Spleen (tissue), 11 donors: ENCODE measurements around the gene GAD1. TPM values are rescaled to one million over a fixed set of nuclear protein-coding genes. Genes with fewer than 3 reads are reported as not detected.

ENCODE experiments used
- DNase-seq: peaks from one replicate; pipeline ENCODE4 v3.0.0-alpha.2; 2020
- H3K27ac ChIP-seq, 8 donors: fragments of 200-600 bp; sonication (generic) in 7 of 8; 1 replicate in 4 of 8; 2 replicates in 4 of 8; pipeline versions ENCODE4 v1.5.0 to v1.8.0; 2016 to 2021; ENCODE audit warnings: inconsistent platforms in 4 of 8, mild to moderate bottlenecking in 4 of 8, moderate library complexity in 1 of 8
- H3K27me3 ChIP-seq, 7 donors: fragments of 200-600 bp; sonication (generic) in 6 of 7; replicated peaks in 1 of 7; 1 replicate in 4 of 7; 2 replicates in 3 of 7; pipeline versions ENCODE4 v1.5.0 to v1.8.0; 2016 to 2021; ENCODE audit warnings: inconsistent platforms in 3 of 7, mild to moderate bottlenecking in 1 of 7
- H3K36me3 ChIP-seq, 6 donors: fragments of 200-600 bp; sonication (generic) in 5 of 6; 1 replicate in 4 of 6; 2 replicates in 2 of 6; pipeline versions ENCODE4 v1.5.0 to v1.8.0; 2016 to 2021; ENCODE audit warnings: inconsistent platforms in 2 of 6
- H3K4me1 ChIP-seq, 6 donors: fragments of 200-600 bp; sonication (generic) in 5 of 6; 1 replicate in 3 of 6; 2 replicates in 3 of 6; pipeline versions ENCODE4 v1.5.0 to v1.8.0; 2016 to 2021; ENCODE audit warnings: inconsistent platforms in 3 of 6
- H3K4me3 ChIP-seq, 8 donors: fragments of 200-600 bp; sonication (generic) in 7 of 8; 1 replicate in 4 of 8; 2 replicates in 4 of 8; pipeline versions ENCODE4 v1.5.0 to v1.8.0; 2016 to 2021; ENCODE audit warnings: inconsistent platforms in 4 of 8, mild to moderate bottlenecking in 4 of 8, moderate library complexity in 2 of 8
- H3K9me3 ChIP-seq, 8 donors: fragments of 200-600 bp; sonication (generic) in 7 of 8; 1 replicate in 4 of 8; 2 replicates in 4 of 8; pipeline versions ENCODE4 v1.5.0 to v1.8.0; 2016 to 2021; ENCODE audit warnings: inconsistent platforms in 4 of 8
- CTCF ChIP-seq, 11 experiments: fragments of 200-600 bp in 7 of 11; fragments of 450-650 bp in 4 of 11; sonication (generic) in 4 of 11; IDR thresholded peaks in 8 of 11; conservative IDR thresholded peaks in 3 of 11; 1 replicate in 7 of 11; 2 replicates in 4 of 11; pipeline versions ENCODE4 v1.4.0 to v1.8.0; 2016 to 2021; ENCODE audit warnings: antibody characterized with exemption in 11 of 11, inconsistent platforms in 4 of 11, mild to moderate bottlenecking in 1 of 11
- POLR2A ChIP-seq, 3 donors: fragments of 450-650 bp; IDR thresholded peaks; one replicate each; pipeline ENCODE4 v1.5.1; 2017; ENCODE audit warnings: antibody characterized with exemption in 3 of 3, mild to moderate bottlenecking in 1 of 3
- POLR2AphosphoS5 ChIP-seq, 3 donors: sonication (generic); formaldehyde crosslinking; IDR thresholded peaks; one replicate each; pipeline ENCODE4 v1.5.1; 2017; ENCODE audit warnings: antibody characterized with exemption in 3 of 3
- WGBS, 5 donors: extraction: QIAGEN DNeasy Blood & Tissue Kit in 3 of 5; methylation state at CpG; one replicate each; pipeline versions ENCODE4 v1.1.5 to v1.1.7; 2013 to 2018; 5-methylcytosine and 5-hydroxymethylcytosine counted together
- intact Hi-C: fragments of 100-400 bp; cut with DNase I; formaldehyde crosslinking; loops from one replicate; pipeline ENCODE4 v1.15.0; 2023; ENCODE audit warnings: low total_unique reads
- polyA plus RNA-seq, 3 donors: library from polyadenylated mRNA; stranded (reverse); fragments of 200-250 nt; gene quantifications; one replicate each; pipeline ENCODE4 v1.2.1, GENCODE V29; 2013
- total RNA-seq, 7 donors: library from RNA; depleted of rRNA in 3 of 7; stranded (reverse); fragments of >200 nt in 3 of 7; fragmentation: NEBNext Ultra II Directional in 4 of 7; extraction: Animal tissue kit (Norgen Biotek cat#: 25700) in 4 of 7; gene quantifications; one replicate each; pipeline versions ENCODE4 v1.1.0 to v1.2.1, GENCODE V29; 2016 to 2021
- donor health status: healthy with polysubstance abuse.
- donor health status: DM: no; HTN: no; CAD: no; lungs with moderate emphysema.
- donor health status: DM: no; HTN: no; CAD: no.
- donor health status: Bipolar disorder and iron deficiency.
- donor health status: healthy.
- donor health status: DM: no; HTN: no; CAD: no.
- donor health status: DM: yes; HTN: yes; CAD: no.

GAD1 gene
- total and polyA plus RNA-seq, 10 donors = 0.08 to 1.4 (median 0.16) TPM; not detected in 3

DNA sequence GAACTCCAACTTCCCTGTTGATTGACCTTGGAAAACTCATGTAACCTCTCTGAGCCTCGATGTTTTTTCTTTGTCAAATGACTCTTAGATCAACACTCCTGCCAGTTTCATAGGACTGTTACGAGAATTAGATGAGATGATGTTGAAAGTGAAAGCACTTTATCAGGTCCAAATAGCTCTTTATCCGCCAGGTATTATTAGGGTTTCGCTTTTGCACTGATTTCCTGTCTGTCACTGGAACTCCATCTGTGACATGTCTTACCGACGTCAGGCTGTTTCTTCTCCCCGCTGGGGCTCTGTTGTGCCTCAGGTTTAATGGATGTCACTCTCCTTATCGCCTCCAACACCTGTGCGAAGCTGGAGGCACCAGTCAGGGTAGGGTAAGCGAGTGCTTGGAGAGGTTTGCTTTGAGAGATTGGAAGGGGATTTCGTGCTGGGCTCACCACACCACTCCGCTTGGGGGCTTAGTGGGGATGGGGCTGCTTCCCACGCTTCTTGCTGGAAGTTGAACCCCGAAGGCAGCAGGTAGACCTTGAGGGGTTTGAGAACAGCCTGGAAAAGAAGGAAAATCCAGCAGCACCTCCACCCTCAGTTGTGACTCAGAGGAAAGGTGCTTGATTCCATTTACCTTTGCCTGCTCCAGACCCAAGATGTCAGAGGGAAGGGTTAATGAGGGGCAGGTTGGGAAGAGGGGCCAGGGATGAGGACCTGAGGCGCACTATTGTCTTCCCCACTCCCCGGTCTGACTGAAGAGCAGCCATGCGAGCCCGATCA is 4.3 kb downstream of the GAD1 start:
- H3K4me3 ChIP-seq = peak overlapping the region; percentile 1 to 67 (median 27)
- DNase-seq = no peak
- no peaks in the 10 kb centered on the region for H3K9me3 ChIP-seq
- no peak overlapping the region for H3K27ac ChIP-seq
- no peaks in the 10 kb centered on the region for H3K36me3 ChIP-seq
- peaks cover 57 to 81% (median 75%) of the 10 kb centered on the region in 6 donors for H3K4me1 ChIP-seq
- intact Hi-C loops = no loop called here
- 14 to 22% (median 19%) methylated on average over 18 of the region's 18 CpGs for WGBS, 5 donors
- H3K27me3 ChIP-seq = peaks cover 26 to 100% (median 98%) of the 10 kb centered on the region in 7 donors
- no peak for TF ChIP-seq POLR2A (IDR thresholded peaks at IDR 0.05)
- TF ChIP-seq CTCF (IDR thresholded peaks at IDR 0.05 in 8 of 11, conservative IDR thresholded peaks at IDR 0.05 in 3 of 11) = no peak
- no peak for TF ChIP-seq POLR2AphosphoS5 (IDR thresholded peaks at IDR 0.05)

DNA sequence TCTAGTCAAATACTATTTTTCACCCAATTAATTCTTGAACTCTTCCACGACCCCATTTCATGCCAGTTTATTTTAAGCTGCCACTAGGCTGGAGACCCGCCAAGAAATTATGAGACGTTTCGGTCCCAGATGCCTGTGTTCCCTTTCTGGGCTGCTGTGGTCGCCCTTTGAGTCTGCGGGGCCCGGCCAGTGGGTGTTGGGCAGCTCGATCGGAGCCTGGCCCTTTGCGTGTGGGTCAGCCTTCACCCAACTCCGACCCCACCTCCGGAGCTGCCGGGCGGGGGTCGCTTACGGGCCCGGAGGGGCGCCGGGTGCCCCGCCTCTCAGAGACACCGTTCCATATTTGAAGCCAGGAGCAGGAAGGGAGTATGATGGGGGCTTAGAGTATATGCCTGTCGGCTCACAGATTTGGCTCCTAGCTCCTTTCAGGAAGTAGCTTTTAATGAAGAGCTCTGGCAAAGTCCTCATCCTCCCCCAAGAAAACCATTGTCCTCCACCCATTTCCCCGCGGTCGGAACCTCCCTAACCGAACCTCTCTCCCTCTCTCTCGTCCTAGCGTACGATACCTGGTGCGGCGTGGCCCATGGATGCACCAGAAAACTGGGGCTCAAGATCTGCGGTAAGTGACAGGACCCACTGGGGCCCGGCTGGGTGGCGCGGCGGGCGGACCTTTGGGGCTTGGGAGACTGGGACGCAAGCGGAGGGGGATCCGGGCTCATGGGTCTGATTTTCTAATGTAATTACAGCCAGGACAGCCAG is 5.0 kb downstream of the GAD1 start:
- 9 to 15% (median 11%) methylated on average over 37 to 40 of the region's 40 CpGs for WGBS, 5 donors
- Histone ChIP-seq H3K4me1 (peaks cover 49 to 74% (median 68%) of the 10 kb centered on the region in 6 donors), H3K9me3 (no peaks in the 10 kb centered on the region), H3K36me3 (no peaks in the 10 kb centered on the region), H3K27me3 (peaks cover 26 to 100% (median 91%) of the 10 kb centered on the region in 7 donors), H3K4me3 (peak overlapping the region in 7 of 8 donors; percentile 1 to 67 (median 27)), H3K27ac (no peak overlapping the region)
- TF ChIP-seq POLR2A (IDR thresholded peaks at IDR 0.05) = no peak
- TF ChIP-seq POLR2AphosphoS5 (IDR thresholded peaks at IDR 0.05) = no peak
- TF ChIP-seq CTCF (IDR thresholded peaks at IDR 0.05 in 8 of 11, conservative IDR thresholded peaks at IDR 0.05 in 3 of 11) = no peak
- peak; percentile 72 for DNase-seq
- intact Hi-C loops = no loop called here

DNA sequence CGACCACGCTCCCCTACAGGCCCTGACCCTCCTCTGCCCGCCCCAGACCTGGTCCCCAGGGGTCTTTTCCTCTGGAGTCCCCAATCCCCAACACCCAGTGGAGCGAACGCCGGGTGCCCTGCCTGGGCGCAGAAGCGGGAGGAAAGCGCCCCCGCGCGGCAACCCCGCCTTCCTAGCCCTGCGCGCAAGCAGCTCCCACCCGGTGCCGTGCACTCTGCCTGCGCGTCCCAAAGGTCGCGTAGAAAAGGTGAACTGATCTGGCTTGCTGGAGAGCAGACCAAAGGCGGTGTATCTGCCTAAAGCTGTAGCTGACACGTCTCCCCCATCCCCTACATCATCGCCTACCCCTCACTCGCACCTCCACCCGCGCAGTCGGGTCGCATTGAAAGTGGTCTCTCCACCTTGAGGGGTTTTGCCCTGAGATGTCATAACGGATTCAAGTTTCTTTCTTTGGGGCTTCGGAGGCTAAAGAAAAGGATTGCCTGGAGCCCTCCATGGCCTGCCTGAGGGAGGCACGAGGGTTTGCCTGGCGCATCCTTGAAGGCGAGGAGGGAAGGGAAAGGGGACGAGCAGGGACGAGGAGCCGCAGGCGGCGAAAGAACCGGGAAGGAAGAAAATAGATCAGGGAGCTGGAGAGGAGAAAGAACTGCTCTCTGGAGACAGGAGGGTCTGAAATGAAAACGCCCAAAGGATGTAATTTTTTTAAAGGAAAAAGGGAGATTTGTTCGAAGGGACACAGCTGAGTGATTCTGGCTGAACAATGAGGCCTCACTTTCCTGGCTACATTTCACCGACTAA is 5.8 kb downstream of the GAD1 start:
- intact Hi-C loops = no loop called here
- Histone ChIP-seq H3K4me1 (peaks cover 41 to 66% (median 60%) of the 10 kb centered on the region in 6 donors), H3K4me3 (peak overlapping the region in 7 of 8 donors; percentile 9 to 67 (median 27)), H3K9me3 (no peaks in the 10 kb centered on the region), H3K27ac (no peak overlapping the region), H3K27me3 (peaks cover 26 to 100% (median 83%) of the 10 kb centered on the region in 7 donors), H3K36me3 (no peaks in the 10 kb centered on the region)
- DNase-seq = peak; percentile 76
- WGBS, 5 donors = 7 to 14% (median 9%) methylated on average over 16 to 43 of the region's 43 CpGs
- no peak for TF ChIP-seq POLR2AphosphoS5 (IDR thresholded peaks at IDR 0.05)
- TF ChIP-seq CTCF (IDR thresholded peaks at IDR 0.05 in 8 of 11, conservative IDR thresholded peaks at IDR 0.05 in 3 of 11) = peak in 2 of 11 experiments; percentile 14 to 24
- no peak for TF ChIP-seq POLR2A (IDR thresholded peaks at IDR 0.05)
